OCI-LY3 (cell line): ENCODE measurements around the gene EDC4.

ENCODE experiments used
- H2AFZ ChIP-seq: fragments of 200-600, 300-600 bp; shearing (Covaris generic); 2 replicates; pipeline ENCODE4 v1.6.0; 2014; ENCODE audit warnings: antibody characterized with exemption, low read depth, low read length
- H3K27ac ChIP-seq: fragments of 200-600, 300-600 bp; sonication (generic); 2 replicates; pipeline ENCODE4 v1.5.1; 2014; ENCODE audit warnings: mild to moderate bottlenecking, low read length, moderate library complexity, mixed read lengths
- H3K27me3 ChIP-seq: fragments of 200-600, 300-600 bp; sonication (generic); 2 replicates; pipeline ENCODE4 v1.6.1; 2014; ENCODE audit warnings: low read depth, low read length, mixed read lengths
- H3K36me3 ChIP-seq: fragments of 200-600, 300-600 bp; sonication (generic); replicated peaks from 2 replicates; pipeline ENCODE3; 2014; ENCODE audit warnings: low read depth, low read length, mixed read lengths
- H3K4me1 ChIP-seq: fragments of 300-600, 200-600 bp; sonication (generic); 2 replicates; pipeline ENCODE4 v1.6.1; 2014; ENCODE audit warnings: low read length, mixed read lengths
- H3K4me2 ChIP-seq: fragments of 200-600, 300-600 bp; sonication (generic); 2 replicates; pipeline ENCODE4 v1.6.1; 2014; ENCODE audit warnings: low read length, mixed read lengths
- H3K4me3 ChIP-seq: fragments of 300-600, 200-600 bp; sonication (generic); 2 replicates; pipeline ENCODE4 v1.5.1; 2014; ENCODE audit warnings: antibody characterized with exemption, mild to moderate bottlenecking, low read length, moderate library complexity
- H3K79me2 ChIP-seq: fragments of 300-600, 200-600 bp; shearing (Covaris generic); 2 replicates; pipeline ENCODE4 v1.6.1; 2014; ENCODE audit warnings: mild to moderate bottlenecking, low read length, mixed read lengths
- H3K9ac ChIP-seq: fragments of 300-600, 200-600 bp; shearing (Covaris generic); 2 replicates; pipeline ENCODE4 v1.6.0; 2014; ENCODE audit warnings: mild to moderate bottlenecking, low read length, moderate library complexity
- H3K9me3 ChIP-seq: fragments of 200-600, 300-600 bp; shearing (Covaris generic); 2 replicates; pipeline ENCODE4 v1.6.1; 2014; ENCODE audit warnings: low read length, mixed read lengths; ENCODE audit not compliant: insufficient read depth
- H4K20me1 ChIP-seq: fragments of 200-600, 300-600 bp; sonication (generic); 2 replicates; pipeline ENCODE4 v1.6.1; 2016; ENCODE audit warnings: low read length, mixed read lengths; ENCODE audit not compliant: insufficient read depth
- EZH2phosphoT487 ChIP-seq: fragments of 200-600 bp; shearing (Covaris generic); IDR thresholded peaks from 2 replicates; pipeline ENCODE4 v1.6.1; 2018; ENCODE audit warnings: antibody characterized with exemption, mixed run types, low read depth
- TF ChIP-seq, protein P1 (sequence below): fragments of 200-600, 300-600 bp; sonication (generic); IDR thresholded peaks from 2 replicates; pipeline ENCODE4 v1.5.1; 2014; ENCODE audit warnings: antibody characterized with exemption, low read length, low read depth

Gene EDC4

DNA sequence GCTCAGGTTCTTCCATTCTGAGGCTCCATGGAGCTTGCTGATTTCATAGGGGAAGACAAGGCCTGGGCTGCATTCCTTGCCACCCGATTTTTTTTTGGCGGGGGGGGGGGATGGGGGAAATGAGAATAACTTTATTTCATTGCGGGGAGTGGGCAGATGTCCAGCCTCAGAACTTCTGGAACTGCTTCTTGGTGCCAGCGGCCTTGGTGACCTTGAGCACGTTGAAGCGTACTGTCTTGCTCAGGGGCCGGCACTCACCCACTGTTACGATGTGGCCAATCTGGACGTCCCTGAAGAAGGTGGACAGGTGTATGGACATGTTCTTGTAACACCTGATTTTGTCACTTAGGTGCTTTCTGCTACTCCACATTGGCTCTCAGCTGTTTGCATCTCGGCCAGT is 17.1 kb upstream of the EDC4 start:
- Histone ChIP-seq H3K36me3 (peaks cover 6% of the 10 kb centered on the region), H2AFZ (no peak overlapping the region), H3K9ac (no peak overlapping the region), H3K4me2 (no peak overlapping the region), H3K4me3 (no peak overlapping the region), H3K79me2 (peaks cover 95% of the 10 kb centered on the region), H3K4me1 (no peaks in the 10 kb centered on the region), H3K9me3 (no peaks in the 10 kb centered on the region), H4K20me1 (peaks cover 32% of the 10 kb centered on the region), H3K27ac (no peak overlapping the region), H3K27me3 (no peaks in the 10 kb centered on the region)
- TF ChIP-seq EZH2phosphoT487: no peak
- TF ChIP-seq, protein P1, sequence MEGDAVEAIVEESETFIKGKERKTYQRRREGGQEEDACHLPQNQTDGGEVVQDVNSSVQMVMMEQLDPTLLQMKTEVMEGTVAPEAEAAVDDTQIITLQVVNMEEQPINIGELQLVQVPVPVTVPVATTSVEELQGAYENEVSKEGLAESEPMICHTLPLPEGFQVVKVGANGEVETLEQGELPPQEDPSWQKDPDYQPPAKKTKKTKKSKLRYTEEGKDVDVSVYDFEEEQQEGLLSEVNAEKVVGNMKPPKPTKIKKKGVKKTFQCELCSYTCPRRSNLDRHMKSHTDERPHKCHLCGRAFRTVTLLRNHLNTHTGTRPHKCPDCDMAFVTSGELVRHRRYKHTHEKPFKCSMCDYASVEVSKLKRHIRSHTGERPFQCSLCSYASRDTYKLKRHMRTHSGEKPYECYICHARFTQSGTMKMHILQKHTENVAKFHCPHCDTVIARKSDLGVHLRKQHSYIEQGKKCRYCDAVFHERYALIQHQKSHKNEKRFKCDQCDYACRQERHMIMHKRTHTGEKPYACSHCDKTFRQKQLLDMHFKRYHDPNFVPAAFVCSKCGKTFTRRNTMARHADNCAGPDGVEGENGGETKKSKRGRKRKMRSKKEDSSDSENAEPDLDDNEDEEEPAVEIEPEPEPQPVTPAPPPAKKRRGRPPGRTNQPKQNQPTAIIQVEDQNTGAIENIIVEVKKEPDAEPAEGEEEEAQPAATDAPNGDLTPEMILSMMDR: no peak

DNA sequence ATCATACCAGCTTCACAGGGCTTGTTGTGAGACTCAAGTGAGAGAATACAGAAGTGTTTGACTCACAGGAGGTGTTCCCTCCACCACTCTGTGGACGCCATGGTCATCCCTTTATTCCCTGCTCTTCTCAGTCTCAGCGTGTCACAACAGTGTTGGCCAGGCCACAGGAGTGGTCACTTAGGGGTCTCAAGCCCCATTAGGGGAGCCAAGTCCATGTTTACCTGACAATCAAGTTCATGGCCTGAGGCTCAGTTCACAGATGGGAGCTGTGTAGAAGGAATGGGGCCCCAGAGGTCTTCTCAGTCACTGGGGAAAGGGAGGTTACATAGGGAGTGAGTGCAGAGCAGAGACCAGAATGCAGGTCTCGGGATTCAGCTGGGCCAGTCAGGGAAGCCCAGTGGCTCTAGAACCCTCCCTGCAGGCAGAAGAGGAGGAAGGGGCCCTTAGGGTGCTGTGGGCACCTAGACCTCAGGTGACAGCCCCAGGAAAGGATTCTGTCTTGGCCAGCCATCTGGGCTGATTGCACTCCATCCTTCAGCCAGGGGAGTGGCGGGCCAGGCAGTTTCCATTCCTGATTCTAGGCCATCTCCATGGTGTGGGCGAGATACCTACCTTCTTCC is 15.8 kb upstream of the EDC4 start:
- Histone ChIP-seq H3K9ac (no peak overlapping the region), H3K36me3 (peaks cover 13% of the 10 kb centered on the region), H3K9me3 (no peaks in the 10 kb centered on the region), H3K4me3 (no peak overlapping the region), H3K27ac (no peak overlapping the region), H2AFZ (no peak overlapping the region), H3K4me2 (no peak overlapping the region), H3K4me1 (no peaks in the 10 kb centered on the region), H3K27me3 (no peaks in the 10 kb centered on the region), H4K20me1 (peaks cover 44% of the 10 kb centered on the region), H3K79me2 (peaks cover 95% of the 10 kb centered on the region)
- TF ChIP-seq, protein P1: no peak
- TF ChIP-seq EZH2phosphoT487: no peak

DNA sequence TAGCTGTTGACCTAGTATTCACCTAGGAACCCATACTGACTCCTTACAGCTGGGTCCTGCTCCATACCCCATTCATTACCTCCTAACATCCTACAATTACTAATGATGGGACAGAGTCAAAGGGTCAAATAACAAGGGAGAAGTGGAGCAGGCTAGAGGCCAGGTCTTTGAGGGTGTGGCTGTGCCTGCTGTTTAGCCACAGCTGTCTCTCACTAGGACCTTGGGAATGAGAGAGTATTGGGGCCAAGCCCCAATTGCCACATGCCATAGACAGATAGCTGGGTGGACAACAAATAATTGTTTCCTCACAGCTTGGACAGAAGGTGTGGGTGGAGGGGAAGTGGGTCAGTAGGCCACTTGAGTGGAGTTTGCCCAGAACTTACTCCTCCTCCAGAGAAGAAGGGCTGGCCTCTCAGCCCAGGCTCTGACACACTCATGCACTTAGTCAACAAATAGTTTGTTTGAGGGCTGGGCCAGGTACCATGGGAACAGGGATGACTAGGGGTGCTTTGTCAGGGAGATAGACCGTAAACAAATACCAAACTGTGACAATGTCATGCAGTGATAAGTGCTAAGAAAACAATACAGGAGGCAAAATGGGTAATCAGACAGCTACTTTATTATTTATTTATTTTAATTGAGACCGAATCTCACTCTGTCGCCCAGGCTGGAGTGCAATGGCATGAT is 15.2 kb upstream of the EDC4 start:
- TF ChIP-seq, protein P1: no peak
- TF ChIP-seq EZH2phosphoT487: no peak
- H3K79me2 ChIP-seq: peaks cover 97% of the 10 kb centered on the region
- H4K20me1 ChIP-seq: peaks cover 50% of the 10 kb centered on the region
- no peak overlapping the region for H3K4me2 ChIP-seq
- peaks cover 13% of the 10 kb centered on the region for H3K36me3 ChIP-seq
- H3K9me3 ChIP-seq: no peaks in the 10 kb centered on the region
- no peak overlapping the region for H2AFZ ChIP-seq
- H3K27me3 ChIP-seq: no peaks in the 10 kb centered on the region
- H3K9ac ChIP-seq: no peak overlapping the region
- no peak overlapping the region for H3K27ac ChIP-seq
- H3K4me3 ChIP-seq: no peak overlapping the region
- H3K4me1 ChIP-seq: no peaks in the 10 kb centered on the region

DNA sequence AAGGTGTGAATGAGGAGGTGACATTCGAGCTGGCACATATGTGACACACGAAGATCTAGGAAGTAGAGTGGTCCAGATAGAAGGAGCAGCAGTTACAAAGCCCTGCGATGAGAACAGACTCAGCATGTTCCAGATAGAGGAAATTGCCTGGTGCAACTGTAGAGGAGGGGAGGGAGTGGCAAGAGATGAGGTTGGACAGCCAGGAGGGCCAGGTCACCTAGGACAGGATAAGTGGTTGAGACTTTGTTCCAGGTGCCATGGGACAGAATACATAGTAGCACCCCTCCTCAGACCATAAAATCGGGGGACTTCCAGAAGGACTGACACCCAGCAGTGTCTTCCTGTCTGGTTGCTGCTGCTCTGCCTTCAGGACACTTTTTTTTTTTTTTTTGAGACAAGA is 14.4 kb upstream of the EDC4 start:
- Histone ChIP-seq H3K9me3 (no peaks in the 10 kb centered on the region), H3K27me3 (no peaks in the 10 kb centered on the region), H3K79me2 (peaks cover 97% of the 10 kb centered on the region), H2AFZ (no peak overlapping the region), H3K4me3 (no peak overlapping the region), H4K20me1 (peaks cover 53% of the 10 kb centered on the region), H3K27ac (no peak overlapping the region), H3K36me3 (peaks cover 13% of the 10 kb centered on the region), H3K4me1 (no peaks in the 10 kb centered on the region), H3K4me2 (no peak overlapping the region), H3K9ac (no peak overlapping the region)
- no peak for TF ChIP-seq EZH2phosphoT487
- TF ChIP-seq, protein P1: no peak
